AG08396 (cell line): ENCODE data around the gene DHX32.

ENCODE experiments used
- DNase-seq: peaks from one replicate; pipeline ENCODE4 v3.0.0; 2012; ENCODE audit warnings: low spot score, mixed read lengths

DHX32 gene

DNA sequence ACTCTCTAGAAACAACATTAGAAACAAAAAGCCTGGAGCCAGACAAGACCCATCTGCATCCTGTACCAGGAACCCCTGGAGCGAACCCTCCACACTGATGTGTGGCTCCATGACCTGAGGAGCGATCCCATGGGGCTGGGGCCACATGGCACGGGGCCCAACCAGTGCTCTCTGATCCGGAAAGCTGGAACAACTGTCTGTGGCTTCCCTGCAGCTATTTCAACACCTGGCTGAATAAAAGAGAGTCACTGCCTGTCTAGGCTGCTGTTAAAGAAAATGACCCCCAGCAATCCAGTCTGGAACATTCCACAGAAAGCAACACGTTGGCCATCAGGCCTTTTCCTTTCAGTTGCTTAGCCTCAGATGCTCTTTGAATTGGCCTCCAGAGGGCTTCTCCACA, 79.0 kb downstream of the DHX32 start:
- DNase-seq, result no peak

DNA sequence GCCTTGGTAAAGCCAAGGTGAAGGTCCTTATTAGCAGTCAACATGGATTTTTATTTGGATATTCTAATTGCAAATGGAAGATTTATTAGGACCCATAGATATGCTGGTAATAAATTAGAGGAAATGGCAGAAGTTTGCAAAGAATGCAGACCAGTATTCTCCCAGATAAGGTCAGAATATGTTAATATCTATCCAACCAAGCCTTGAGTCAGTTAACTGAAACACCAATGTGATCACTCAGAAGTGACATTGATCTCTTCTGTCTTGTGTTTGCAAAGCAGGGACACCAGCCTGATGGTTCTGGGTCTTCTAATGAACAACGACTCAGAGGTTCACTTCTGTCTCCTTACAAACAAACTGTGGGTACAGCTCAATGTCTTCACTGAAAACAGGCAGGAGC, 79.5 kb downstream of the DHX32 start:
- no peak for DNase-seq

DNA sequence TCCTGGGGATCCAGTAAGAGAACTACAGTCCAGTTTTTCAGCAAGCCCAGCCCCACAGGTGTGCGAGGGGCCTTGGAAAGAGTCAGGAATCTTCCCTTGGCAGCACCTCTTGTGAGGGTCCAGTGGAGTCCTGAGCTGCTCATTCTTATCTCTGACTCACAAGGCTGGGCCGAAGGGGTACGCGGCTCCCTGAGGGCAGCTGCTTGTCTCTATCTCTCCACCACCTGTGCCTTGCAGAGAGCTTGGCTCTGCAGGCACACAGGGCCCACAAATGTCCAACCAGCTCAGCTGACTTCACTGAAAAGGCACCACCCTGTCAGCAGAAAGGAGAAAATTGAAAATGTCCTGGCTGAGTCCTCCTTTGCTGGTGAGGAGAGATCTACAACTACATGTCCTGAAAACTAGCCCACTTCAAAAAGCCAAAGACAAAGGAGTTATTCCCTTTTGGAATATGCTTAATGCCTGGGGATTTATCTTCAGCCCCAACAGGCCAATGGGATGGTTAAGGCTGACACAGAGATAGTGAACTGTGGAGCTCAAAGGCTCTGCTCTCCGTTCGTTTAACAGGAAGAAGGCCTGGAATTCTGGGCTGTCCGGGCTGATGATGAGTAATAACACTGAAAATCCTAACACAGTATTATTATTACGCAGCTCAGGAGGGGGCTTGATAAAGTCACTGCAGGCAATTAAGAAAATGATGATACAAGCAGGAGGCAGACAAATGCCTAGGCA, 81.5 kb downstream of the DHX32 start:
- DNase-seq, result no peak

DNA sequence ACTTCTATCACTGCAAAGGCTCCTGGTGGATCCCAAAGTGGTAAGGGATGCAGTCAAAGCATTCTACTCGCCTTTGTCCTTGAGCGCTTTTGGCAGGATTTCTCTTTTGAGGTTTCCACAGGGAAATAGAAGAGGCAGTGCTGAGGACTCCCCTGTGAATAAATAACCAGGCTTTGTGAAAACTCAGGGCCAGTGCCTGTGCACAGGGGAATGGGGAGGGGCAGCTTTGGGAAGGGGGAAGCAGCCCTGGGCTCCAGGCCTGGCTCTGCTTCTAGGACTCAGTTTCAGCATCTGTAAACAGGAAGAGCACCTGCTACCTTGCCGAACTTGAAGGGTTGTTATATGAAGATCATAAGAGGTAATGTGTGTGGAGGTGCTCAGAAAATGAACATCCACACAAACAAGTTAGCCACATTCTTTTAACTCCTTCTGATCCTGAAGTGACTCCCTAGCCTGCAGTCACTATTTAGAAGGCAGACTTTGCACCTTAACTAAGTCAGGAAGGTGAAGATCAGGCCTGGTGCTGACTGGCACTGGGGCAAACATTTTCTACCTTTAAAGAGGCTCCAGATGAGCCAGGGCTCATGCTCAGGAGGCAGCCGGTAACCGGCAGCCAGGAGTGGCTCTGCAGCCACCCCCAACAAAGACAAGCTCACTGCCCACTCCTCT, 83.0 kb downstream of the DHX32 start:
- DNase-seq, result no peak

DNA sequence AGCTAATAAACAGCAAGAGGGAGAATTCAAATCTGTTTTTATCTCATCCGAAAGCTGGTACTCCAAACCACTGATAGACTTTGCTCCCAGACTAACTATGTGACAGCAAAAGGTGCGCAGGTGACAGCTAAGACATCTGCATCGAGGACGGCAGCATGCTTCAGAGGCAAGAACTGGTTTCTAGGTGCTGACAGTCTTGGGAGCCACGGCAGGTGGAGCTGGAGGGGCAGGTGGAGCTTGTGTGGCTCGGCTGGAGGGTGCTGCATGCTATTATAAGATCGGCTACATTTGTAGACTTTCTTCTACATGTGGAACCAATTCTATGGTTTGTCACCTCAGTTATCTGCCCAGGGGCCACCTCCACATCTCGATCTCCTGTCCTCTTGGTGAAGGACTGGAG, 83.7 kb downstream of the DHX32 start:
- DNase-seq, result no peak

DNA sequence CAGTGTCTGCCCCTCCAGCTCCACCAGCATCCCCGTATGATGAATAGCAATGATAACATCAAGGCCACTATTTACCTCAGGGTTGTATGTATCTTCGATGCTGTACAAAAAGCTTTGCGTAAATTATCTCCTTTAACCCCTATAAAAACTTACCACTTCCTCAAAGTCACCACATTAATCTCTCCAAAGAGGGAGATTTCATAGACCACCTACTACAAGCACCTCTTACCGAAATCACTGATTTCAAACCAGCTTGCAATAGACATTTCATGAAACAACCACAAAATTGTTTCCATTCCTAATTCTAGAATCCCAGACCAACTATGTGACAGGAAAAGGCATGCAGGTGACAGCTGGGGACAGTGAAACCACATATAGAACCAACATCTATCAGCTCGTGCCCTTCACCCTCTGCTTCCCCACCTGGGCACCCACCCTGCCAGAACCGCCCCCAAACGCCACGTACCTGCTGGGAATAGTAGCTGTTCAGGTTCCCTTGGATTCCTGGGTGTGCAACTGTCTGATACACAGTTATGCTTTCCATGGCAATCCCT, 85.4 kb downstream of the DHX32 start:
- no peak for DNase-seq

DNA sequence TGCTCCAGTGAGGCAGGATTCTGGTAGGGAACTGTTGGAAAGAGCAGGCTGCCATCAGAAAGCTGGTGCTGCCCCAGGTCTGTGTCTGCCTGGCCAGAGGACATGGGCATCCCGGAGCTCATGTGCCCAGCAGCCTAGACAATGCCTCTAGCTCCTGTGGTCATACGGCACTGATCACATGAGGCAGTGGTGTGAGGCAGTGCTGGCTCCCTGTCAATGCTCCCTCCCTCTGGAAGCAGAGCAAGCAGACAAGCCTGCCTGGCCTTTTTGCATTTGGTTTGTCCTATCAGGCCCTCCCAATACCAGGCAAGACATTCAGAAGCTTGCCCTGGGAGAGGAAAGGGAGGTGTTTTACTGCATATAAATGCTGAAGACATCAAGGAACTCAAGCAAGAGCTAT, 86.0 kb downstream of the DHX32 start:
- no peak for DNase-seq

DNA sequence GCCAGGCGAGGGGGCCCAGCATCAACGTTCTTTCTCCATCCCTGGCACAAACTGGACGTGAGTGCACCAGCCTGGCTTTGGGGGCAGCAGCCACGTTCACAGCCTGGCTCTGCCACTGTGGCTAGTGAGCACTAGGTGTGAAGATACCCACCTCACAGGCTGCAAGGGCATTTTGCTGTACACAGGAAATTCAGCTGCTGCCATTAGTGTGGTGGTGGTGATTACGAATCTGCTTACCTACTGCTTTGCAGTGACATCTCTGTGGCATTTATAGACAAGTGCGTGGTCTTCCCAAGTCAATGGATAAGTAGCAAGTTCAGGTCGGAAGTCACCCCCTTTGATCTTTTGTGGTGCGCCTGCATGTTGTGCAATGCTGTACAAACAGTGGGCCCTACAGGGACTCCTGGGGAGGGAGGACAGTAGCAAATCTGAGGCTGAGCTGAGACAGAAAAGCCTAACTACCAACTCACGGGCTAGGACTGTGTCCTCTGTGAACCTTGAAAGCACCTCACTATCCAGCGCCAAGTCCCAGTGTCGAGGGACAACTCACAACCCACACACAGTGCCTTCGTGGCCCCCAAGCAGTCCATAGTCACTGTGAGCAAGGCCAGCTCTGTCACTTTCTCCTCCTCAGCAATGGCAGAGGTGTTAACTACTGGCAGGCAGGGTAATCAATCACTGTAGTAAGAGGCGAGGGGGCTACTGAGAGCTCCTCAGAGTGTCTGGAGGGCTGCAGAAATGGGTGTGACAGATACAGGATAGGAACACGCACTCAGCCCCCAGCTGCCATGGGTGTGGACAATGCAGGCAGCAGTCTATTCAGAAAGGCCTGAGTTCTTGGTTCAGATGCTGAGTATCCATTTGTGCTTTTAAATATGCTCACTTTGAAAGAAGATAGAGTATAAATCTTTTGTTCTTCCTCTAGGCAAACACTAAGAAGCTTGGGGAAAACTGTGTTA, 88.5 kb downstream of the DHX32 start:
- no peak for DNase-seq

DNA sequence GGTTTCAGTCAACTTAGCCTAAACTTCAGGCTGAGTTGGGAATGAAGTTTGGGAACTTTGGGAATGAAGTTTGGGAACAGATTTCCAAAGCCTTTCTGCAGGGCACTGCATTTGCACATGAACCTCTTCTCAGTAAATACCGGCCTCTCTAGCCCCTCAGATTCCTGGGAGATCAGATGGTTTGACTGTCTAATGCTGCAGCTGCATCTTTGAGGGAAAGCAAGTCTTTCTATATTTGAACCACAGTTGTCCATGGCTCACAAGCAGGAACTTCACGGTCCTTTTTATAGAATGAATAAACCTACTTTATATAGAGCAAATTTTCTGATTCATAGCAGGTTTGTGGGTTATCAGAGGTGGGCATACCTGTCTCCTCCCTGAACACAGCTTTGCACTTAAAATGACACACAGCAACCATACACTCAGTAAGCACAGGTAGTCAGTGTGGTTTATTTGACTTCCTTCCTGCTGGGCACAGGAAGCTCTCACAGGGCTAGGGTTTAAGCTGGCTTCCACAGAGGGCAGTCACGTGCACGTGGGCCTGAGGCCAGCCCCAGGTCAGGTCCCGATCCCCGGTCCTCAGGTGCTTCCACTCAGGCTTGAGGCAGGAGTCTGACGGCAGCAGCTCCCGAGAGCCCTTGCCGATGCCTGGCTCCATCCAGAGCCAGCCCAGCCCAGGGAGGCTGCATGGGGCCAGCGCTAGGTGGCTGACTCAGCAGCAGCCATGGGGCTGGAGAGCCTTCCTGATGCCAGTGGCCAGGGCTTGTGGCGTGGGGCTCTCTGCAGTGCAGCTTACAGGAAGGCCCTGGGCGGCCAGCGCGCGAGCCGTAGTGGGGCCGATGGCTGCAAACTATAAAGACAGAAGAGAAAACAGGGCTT, 92.7 kb downstream of the DHX32 start:
- DNase-seq, result no peak
